GM23248 (cell line): ENCODE data around the gene RPL41.

ENCODE experiments used
- EZH2 ChIP-seq: fragments of 200-600 bp; sonication (generic); IDR thresholded peaks from 2 replicates; pipeline ENCODE4 v1.6.1; 2018; ENCODE audit warnings: antibody characterized with exemption, mild to moderate bottlenecking; ENCODE audit not compliant: insufficient read depth, poor library complexity, severe bottlenecking
- EZH2phosphoT487 ChIP-seq: fragments of 200-600 bp; sonication (generic); IDR thresholded peaks from 2 replicates; pipeline ENCODE4 v1.6.1; 2018; ENCODE audit warnings: antibody characterized with exemption, moderate library complexity, mild to moderate bottlenecking, low read depth; ENCODE audit not compliant: insufficient read depth

- TF ChIP-seq EZH2 (no peak), EZH2phosphoT487 (no peak)
Measured at GRCh38 chr12:56103823-56104108, 12.7 kb upstream of the RPL41 start.
